Dedifferentiated amniotic fluid mesenchymal stem cell (primary cell): Measurements from ENCODE around the gene TRMT11.

Experiments used
- DNase-seq: peaks from one replicate; pipeline ENCODE4 v3.0.0-alpha.2; 2016; ENCODE audit errors: extremely low spot score

Gene TRMT11

GRCh38 chr6:126076992-126077664, 90.8 kb downstream of the TRMT11 start:
- DNase-seq, result no peak

GRCh38 chr6:126077810-126078776, 91.8 kb downstream of the TRMT11 start:
- DNase-seq, result no peak

- DNase-seq, result no peak
Measured at GRCh38 chr6:126083875-126084274, 97.5 kb downstream of the TRMT11 start.

GRCh38 chr6:126086560-126086959, 100.2 kb downstream of the TRMT11 start:
- DNase-seq, result no peak
